ENCODE measurements around the gene KDM4C.

Gene KDM4C

GRCh38 chr9:7196467-7196866 lies 438.7 kb downstream of the KDM4C start:
- no peak for DNase-seq (ENCODE audit: low read depth in 1 of 2, low spot score in 1 of 2)

- DNase-seq (ENCODE audit: low read depth in 1 of 2, low spot score in 1 of 2), result no peak
Observed at GRCh38 chr9:7201196-7201595, 443.4 kb downstream of the KDM4C start.

- DNase-seq (ENCODE audit: low read depth in 1 of 2, low spot score in 1 of 2), result no peak
Observed at GRCh38 chr9:7205806-7206205, 448.0 kb downstream of the KDM4C start.

- no peak for DNase-seq (ENCODE audit: low read depth in 1 of 2, low spot score in 1 of 2)
Observed at GRCh38 chr9:7206221-7206758, 448.5 kb downstream of the KDM4C start.

GRCh38 chr9:7209016-7209715 lies 451.4 kb downstream of the KDM4C start:
- no peak for DNase-seq (ENCODE audit: low read depth in 1 of 2, low spot score in 1 of 2)

GRCh38 chr9:7209990-7210389 lies 452.2 kb downstream of the KDM4C start:
- DNase-seq (ENCODE audit: low read depth in 1 of 2, low spot score in 1 of 2), result no peak

GRCh38 chr9:7210854-7211637 lies 453.3 kb downstream of the KDM4C start:
- DNase-seq (ENCODE audit: low read depth in 1 of 2, low spot score in 1 of 2), result no peak

- no peak for DNase-seq (ENCODE audit: low read depth in 1 of 2, low spot score in 1 of 2)
Observed at GRCh38 chr9:7211657-7212056, 453.9 kb downstream of the KDM4C start.

GRCh38 chr9:7212101-7212500 lies 454.3 kb downstream of the KDM4C start:
- DNase-seq (ENCODE audit: low read depth in 1 of 2, low spot score in 1 of 2), result no peak

GRCh38 chr9:7216004-7216841 lies 458.4 kb downstream of the KDM4C start:
- no peak for DNase-seq (ENCODE audit: low read depth in 1 of 2, low spot score in 1 of 2)

GRCh38 chr9:7223981-7224380 lies 466.2 kb downstream of the KDM4C start:
- no peak for DNase-seq (ENCODE audit: low read depth in 1 of 2, low spot score in 1 of 2)
